CD1c-positive myeloid dendritic cell (primary cell): ENCODE results near the gene KIF6.
"Not testable (repeated sequence)": the region's sequence is repeated elsewhere in the genome, so short reads cannot be mapped to it uniquely, and the experiment has no call there.

ENCODE experiments used
- DNase-seq: peaks from one replicate; pipeline ENCODE4 v3.0.0-alpha.2; 2016; ENCODE audit errors: extremely low spot score

Gene KIF6

DNA sequence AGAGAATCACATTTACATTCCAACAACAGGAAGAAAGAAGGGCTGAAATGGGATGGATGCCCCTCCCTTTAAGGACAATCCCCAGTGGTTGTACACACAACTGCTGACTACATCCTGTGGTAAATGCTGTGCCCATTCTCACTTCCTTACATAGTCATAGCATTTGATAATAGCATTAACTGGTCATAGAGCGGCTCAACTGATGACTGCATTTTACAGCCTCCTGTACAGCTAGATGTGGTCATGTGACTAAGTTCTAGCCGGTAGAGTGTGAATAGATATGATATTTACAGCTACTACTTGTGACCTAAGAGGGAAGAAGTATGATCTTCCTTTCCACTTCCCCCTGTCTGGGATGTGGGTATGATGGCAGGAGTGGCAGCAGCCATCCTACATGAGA is 435.7 kb downstream of the KIF6 start:
- DNase-seq, result peak; percentile 63

DNA sequence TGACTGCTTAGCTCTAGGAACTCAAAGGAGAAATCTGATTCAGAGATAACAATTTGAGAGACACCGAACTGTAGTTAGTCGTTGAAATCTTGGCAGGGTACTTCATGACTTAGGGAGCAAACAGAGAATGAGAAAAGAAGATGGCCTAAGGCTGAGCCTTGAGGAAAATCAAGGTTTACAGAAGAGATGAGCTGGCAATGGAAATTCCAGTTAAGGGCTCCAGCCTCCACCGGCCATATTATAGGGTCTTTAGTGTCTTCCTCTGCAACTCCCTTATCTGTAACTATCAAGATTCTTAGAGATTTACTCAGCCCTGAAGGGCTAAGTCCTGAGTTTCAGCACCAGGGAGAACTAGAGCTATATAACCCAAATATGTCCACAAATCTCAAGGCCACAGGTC is 437.6 kb downstream of the KIF6 start:
- DNase-seq, result no peak

DNA sequence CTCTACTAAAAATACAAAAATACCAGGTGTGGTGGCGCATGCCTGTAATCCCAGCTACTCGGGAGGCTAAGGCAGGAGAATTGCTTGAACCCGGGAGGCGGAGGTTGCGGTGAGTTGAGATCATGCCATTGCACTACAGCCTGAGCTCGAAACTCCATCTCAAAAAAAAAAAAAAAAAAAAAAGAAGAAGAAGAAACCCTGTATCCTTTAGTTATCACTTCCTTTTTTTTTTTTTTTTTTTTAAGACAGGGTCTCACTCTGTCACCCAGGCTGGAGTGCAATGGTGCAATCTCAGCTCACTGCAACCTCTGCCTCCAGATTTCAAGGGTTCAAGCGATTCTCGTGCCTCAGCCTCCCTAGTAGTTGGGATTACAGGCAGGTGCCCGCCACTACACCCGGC is 438.6 kb downstream of the KIF6 start:
- DNase-seq, result not testable (repeated sequence)

DNA sequence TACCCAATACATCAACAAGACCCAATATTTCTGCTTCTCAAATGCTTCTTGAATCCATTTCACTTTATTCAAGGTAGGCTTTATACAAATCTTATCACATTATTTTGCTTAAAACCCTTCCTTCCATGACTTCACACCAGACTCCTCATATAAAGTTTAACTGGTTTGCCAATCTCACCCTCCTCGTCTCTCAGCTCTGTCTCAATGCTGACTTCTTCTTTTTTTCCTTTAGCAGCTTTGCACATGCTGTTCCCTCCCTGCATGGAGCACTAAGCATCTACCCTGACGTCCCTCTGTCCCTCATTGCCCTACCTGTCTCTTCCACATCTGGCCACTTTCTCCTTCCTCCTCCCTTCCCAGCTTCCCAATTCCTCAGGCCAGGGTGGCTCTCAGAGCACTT is 442.4 kb downstream of the KIF6 start:
- DNase-seq, result peak; percentile 22

DNA sequence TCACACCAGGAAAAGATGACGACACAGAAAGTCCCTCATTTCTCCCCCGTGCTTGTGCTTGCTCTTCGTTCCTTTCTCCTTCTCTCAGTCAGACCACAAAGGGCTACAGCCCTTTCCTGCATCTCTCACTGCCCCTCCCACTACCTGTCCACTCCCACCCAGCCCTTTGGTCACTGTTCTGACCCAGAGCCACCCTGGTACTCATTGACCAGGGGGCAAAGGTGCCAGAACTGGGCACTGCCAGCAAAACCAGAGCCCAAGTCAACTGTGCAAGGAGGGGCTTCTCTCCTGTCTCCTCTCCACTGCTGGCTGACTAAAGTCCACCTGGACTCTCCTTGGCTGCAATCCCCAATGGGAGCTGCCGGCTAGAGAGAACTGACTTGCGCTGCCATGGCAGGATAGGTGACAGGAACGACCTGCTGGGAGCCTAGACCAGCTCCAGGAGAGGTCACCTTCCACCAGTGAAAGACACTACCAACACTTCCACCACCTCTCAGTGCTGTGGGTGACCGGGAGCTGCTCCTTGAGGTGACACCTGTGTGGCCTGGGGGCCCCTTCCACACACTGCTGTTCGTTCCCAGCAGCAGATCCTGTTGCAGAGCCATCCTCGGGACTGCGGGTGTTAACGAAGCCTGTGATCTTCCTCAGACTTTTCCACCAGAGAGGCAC is 443.8 kb downstream of the KIF6 start:
- no peak for DNase-seq

DNA sequence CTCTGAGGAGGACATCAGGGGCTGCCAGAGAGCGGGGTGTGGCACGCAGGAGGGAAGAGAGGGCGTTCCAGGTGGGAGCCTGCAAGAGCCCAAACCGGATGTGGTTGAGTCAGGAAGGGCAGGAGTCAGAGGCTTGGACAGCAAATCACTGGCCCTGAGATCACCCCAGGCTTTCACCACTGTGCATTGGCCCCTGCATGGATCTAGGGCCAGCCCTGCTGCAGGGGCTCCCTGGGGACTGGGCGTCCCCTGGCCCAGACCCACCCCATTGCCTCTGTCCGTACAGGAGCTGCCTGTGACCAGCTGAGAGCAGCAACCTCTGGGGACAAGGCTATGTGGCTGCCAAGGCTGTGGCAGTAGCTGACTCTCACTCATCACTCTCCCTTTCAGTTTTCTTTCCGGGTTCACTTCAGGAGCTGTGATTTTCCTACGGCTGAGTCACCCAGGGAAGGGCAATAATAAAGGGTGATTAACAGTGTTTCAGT is 444.9 kb downstream of the KIF6 start:
- DNase-seq, result peak; percentile 36
